Lung (tissue), 12 donors: Measurements from ENCODE around the gene COMMD9. TPM values are rescaled to one million over a fixed set of nuclear protein-coding genes. Genes with fewer than 3 reads are reported as not detected.

Source experiments
- ATAC-seq: fragments of 200-7000 bp; cut with Tn5 transposase; one replicate; pipeline ENCODE4 v1.9.1; 2020; ENCODE audit warnings: moderate number of reproducible peaks; ENCODE audit not compliant: insufficient read depth, low FRiP score
- DNase-seq, 3 donors: peaks; one replicate each; pipeline ENCODE4 v3.0.0-alpha.2; 2013 to 2017
- H3K27ac ChIP-seq, 2 donors: one replicate each; pipeline ENCODE4 v1.5.1; 2013; ENCODE audit warnings: mild to moderate bottlenecking in 2 of 2, moderate library complexity in 2 of 2, control low read depth in 1 of 2, inconsistent platforms in 1 of 2, low read depth in 1 of 2, low read length in 1 of 2
- H3K27me3 ChIP-seq, 3 donors: one replicate each; pipeline ENCODE4 v1.5.1; 2013; ENCODE audit warnings: low read length in 2 of 3; ENCODE audit not compliant: control insufficient read depth in 3 of 3, insufficient read depth in 3 of 3
- H3K36me3 ChIP-seq, 4 donors: one replicate each; pipeline ENCODE4 v1.5.1; 2013; ENCODE audit warnings: low read length in 4 of 4, mild to moderate bottlenecking in 1 of 4, moderate library complexity in 1 of 4; ENCODE audit not compliant: control insufficient read depth in 4 of 4, insufficient read depth in 4 of 4
- H3K4me1 ChIP-seq, 5 donors: one replicate each; pipeline ENCODE4 v1.5.1; 2013; ENCODE audit warnings: low read length in 5 of 5, mild to moderate bottlenecking in 2 of 5, moderate library complexity in 1 of 5; ENCODE audit not compliant: control insufficient read depth in 5 of 5, insufficient read depth in 5 of 5
- H3K4me3 ChIP-seq: one replicate; pipeline ENCODE4 v1.5.1; 2013; ENCODE audit warnings: mild to moderate bottlenecking, control low read depth, moderate library complexity
- H3K9ac ChIP-seq, 2 donors: one replicate each; pipeline ENCODE4 v1.5.1; 2013; ENCODE audit warnings: low read length in 2 of 2, control low read depth in 1 of 2; ENCODE audit not compliant: insufficient read depth in 1 of 2
- H3K9me3 ChIP-seq, 4 donors: one replicate each; pipeline ENCODE4 v1.5.1; 2013; ENCODE audit warnings: low read length in 3 of 4, mild to moderate bottlenecking in 1 of 4, moderate library complexity in 1 of 4; ENCODE audit not compliant: control insufficient read depth in 4 of 4, insufficient read depth in 3 of 4
- WGBS, 2 donors: extraction: QIAGEN DNeasy Blood & Tissue Kit; methylation state at CpG; one replicate each; pipeline ENCODE4 v1.1.7; 2013; 5-methylcytosine and 5-hydroxymethylcytosine counted together
- polyA plus RNA-seq, 2 donors: library from polyadenylated mRNA; stranded (reverse); fragments of 200-250 nt; gene quantifications; one replicate each; pipeline ENCODE4 v1.2.1, GENCODE V29; 2013
- total RNA-seq, 2 donors: library from RNA; depleted of rRNA in 1 of 2; stranded (reverse); fragments of >200 nt in 1 of 2; gene quantifications; one replicate each; pipeline ENCODE4 v1.2.1, GENCODE V29; 2014 to 2021
- TF ChIP-seq, protein P1 (sequence below): IDR thresholded peaks from 2 replicates; pipeline ENCODE4 v1.5.1; 2012; ENCODE audit warnings: mild to moderate bottlenecking; ENCODE audit errors: control extremely low read depth, extremely low read depth
- donor health status: control.
- donor health status: control.
- donor health status: Bipolar disorder and iron deficiency.
- donor health status: healthy.
- donor health status: DM: yes; HTN: yes; CAD: no.

COMMD9 gene
- total and polyA plus RNA-seq, 4 donors: 41.8 to 66.8 (median 44.6) TPM

DNA sequence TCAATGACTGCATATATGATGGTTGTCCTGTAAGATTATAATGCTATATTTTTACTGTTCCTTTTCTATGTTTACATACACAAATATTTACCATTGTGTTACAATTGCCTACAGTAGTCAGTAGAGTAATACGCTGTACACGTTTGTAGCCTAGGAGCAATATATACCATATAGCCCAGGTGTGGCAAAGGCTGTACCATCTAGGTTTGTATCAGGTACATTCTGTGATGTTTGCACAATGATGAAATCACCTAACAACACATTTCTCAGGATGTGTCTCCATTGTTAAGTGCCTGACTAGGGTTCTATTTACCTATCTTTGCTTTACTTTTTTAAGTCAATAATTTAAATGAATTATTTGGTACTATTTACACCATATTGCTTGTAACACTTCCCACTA is 28.8 kb upstream of the COMMD9 start:
- 41 to 59% methylated on average over 2 of the region's 2 CpGs for WGBS, 2 donors
- H3K27me3 ChIP-seq: no peaks in the 10 kb centered on the region
- ATAC-seq: no peak
- no peaks in the 10 kb centered on the region for H3K36me3 ChIP-seq
- no peaks in the 10 kb centered on the region for H3K9me3 ChIP-seq
- no peak for DNase-seq
- H3K9ac ChIP-seq: no peak overlapping the region
- no peak overlapping the region for H3K4me3 ChIP-seq
- H3K27ac ChIP-seq: no peak overlapping the region
- peaks cover 0 to 2% (median 0%) of the 10 kb centered on the region in 5 donors for H3K4me1 ChIP-seq
- TF ChIP-seq, protein P1, sequence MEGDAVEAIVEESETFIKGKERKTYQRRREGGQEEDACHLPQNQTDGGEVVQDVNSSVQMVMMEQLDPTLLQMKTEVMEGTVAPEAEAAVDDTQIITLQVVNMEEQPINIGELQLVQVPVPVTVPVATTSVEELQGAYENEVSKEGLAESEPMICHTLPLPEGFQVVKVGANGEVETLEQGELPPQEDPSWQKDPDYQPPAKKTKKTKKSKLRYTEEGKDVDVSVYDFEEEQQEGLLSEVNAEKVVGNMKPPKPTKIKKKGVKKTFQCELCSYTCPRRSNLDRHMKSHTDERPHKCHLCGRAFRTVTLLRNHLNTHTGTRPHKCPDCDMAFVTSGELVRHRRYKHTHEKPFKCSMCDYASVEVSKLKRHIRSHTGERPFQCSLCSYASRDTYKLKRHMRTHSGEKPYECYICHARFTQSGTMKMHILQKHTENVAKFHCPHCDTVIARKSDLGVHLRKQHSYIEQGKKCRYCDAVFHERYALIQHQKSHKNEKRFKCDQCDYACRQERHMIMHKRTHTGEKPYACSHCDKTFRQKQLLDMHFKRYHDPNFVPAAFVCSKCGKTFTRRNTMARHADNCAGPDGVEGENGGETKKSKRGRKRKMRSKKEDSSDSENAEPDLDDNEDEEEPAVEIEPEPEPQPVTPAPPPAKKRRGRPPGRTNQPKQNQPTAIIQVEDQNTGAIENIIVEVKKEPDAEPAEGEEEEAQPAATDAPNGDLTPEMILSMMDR: no peak

DNA sequence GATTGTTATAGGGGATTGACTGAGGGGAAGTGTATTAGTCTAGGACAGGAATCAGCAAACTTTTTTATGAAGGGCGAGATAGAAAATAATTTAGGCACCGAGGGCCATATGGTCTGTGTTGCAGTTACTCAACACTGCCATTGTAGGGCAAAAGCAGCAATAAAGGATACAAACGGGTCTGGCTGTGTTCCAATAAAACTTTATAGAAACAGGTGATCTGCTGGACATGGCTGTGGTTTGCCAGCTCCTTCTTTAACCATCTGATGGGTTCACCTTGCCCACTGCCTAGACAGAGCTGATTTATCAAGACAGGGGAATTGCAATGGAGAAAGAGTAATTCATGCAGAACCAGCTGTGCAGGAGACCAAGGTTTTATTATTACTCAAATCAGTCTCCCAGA is 26.8 kb upstream of the COMMD9 start:
- Histone ChIP-seq H3K36me3 (no peaks in the 10 kb centered on the region), H3K27me3 (no peaks in the 10 kb centered on the region), H3K9ac (no peak overlapping the region), H3K27ac (no peak overlapping the region), H3K9me3 (no peaks in the 10 kb centered on the region), H3K4me3 (no peak overlapping the region), H3K4me1 (peaks cover 0 to 7% (median 0%) of the 10 kb centered on the region in 5 donors)
- WGBS, 2 donors: 73 to 82% methylated on average over 3 of the region's 3 CpGs
- TF ChIP-seq, protein P1: no peak
- no peak for ATAC-seq
- no peak for DNase-seq

DNA sequence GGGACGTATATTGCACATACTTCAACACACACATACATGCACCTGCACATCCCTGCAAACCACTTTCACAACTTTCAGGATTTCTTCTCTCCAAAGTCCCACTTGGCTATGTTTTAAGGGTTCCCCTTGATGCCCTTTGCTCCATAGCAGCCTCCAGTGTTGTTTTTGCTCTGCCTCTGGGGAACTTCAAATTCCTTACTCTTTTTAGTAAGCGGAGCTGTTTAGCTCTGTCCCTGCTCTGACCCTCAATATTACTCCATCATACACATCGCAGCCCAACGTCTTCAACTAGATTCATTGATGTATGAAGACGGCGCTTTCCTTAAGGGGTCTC is 25.2 kb upstream of the COMMD9 start:
- H3K4me1 ChIP-seq: peaks cover 0 to 7% (median 0%) of the 10 kb centered on the region in 5 donors
- H3K4me3 ChIP-seq: no peak overlapping the region
- no peak for ATAC-seq
- no peak overlapping the region for H3K9ac ChIP-seq
- H3K36me3 ChIP-seq: no peaks in the 10 kb centered on the region
- TF ChIP-seq, protein P1: no peak
- 70 to 73% methylated on average over 6 of the region's 6 CpGs for WGBS, 2 donors
- no peak for DNase-seq
- no peaks in the 10 kb centered on the region for H3K27me3 ChIP-seq
- H3K27ac ChIP-seq: no peak overlapping the region
- no peaks in the 10 kb centered on the region for H3K9me3 ChIP-seq

DNA sequence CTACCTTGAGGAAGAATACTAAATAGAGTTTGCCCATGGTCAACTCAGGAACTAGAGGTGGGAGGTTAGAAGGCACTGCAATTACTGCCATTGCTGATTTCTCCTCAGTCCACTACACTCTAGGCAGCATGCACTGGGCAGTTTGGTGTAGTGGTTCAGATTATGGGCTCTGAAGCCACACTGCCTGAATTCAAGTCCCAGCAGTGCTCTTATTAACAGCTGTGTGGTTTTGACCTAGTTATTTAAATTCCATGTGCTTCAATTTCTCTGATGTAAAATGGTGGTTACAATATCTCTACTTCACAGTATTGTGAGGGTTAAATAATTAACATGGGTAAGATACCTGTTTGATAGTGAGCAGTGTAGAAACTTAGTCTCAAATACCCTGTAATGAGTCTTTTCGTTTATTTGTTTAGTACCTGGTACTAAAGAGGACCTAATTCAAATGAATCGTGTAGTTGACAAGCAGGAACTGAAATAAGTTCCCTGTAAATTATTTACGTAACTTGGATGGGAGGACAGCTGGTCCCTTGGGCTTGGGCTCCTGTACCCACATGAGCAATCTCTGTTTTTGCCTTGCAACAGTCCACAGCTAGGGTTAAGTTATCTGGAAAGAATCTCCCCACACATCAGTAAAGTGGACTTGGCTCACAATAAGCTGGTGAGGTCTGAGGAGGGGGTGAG is 24.7 kb upstream of the COMMD9 start:
- ATAC-seq (no peak), DNase-seq (no peak)
- Histone ChIP-seq H3K4me1 (peaks cover 0 to 7% (median 0%) of the 10 kb centered on the region in 5 donors), H3K36me3 (no peaks in the 10 kb centered on the region), H3K4me3 (no peak overlapping the region), H3K27me3 (no peaks in the 10 kb centered on the region), H3K27ac (no peak overlapping the region), H3K9me3 (no peaks in the 10 kb centered on the region), H3K9ac (no peak overlapping the region)
- WGBS, 2 donors: 47 to 60% methylated on average over 3 of the region's 3 CpGs
- TF ChIP-seq, protein P1: no peak
